Measurements from ENCODE around the gene ACO1. TPM values are rescaled to one million over a fixed set of nuclear protein-coding genes. Genes with fewer than 3 reads are reported as not detected.
"Not testable (repeated sequence)": the region's sequence is repeated elsewhere in the genome, so short reads cannot be mapped to it uniquely, and the experiment has no call there.

The ACO1 gene
- total RNA-seq, 4 donors from 2014 or later: 9.7 to 23.7 (median 15.5) TPM

DNA sequence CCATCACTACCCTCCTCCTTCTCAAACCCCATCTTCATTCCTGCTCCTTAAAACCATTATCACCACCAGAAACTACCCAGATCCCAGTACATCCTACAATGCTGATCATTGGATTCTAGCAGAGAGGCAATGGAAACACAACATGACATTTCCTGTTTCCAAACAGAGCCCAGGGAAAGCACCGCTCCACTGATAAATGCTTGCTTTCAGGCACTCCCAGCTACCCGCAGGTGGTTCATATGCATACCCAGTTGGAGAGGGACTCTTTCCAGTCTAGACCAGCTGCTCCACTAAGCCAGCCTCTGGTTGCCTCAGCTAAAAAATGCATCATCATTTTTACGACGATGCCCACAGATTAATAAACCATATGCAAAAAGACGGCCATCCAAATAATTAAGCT is 39.2 kb upstream of the ACO1 start:
- TF ChIP-seq POLR2A (IDR thresholded peaks at IDR 0.05): no peak
- TF ChIP-seq, protein P1, sequence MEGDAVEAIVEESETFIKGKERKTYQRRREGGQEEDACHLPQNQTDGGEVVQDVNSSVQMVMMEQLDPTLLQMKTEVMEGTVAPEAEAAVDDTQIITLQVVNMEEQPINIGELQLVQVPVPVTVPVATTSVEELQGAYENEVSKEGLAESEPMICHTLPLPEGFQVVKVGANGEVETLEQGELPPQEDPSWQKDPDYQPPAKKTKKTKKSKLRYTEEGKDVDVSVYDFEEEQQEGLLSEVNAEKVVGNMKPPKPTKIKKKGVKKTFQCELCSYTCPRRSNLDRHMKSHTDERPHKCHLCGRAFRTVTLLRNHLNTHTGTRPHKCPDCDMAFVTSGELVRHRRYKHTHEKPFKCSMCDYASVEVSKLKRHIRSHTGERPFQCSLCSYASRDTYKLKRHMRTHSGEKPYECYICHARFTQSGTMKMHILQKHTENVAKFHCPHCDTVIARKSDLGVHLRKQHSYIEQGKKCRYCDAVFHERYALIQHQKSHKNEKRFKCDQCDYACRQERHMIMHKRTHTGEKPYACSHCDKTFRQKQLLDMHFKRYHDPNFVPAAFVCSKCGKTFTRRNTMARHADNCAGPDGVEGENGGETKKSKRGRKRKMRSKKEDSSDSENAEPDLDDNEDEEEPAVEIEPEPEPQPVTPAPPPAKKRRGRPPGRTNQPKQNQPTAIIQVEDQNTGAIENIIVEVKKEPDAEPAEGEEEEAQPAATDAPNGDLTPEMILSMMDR (IDR thresholded peaks at IDR 0.05): no peak
- no peak overlapping the region for H3K4me3 ChIP-seq (ENCODE audit: low read depth, poor library complexity, severe bottlenecking)
- intact Hi-C loops (cut with DNase I; ENCODE audit: low total_unique reads): no loop called here
- no peak for DNase-seq (ENCODE audit: low spot score in 2 of 2)
- 54 to 67% methylated on average over 5 of the region's 5 CpGs for WGBS, 2 donors

DNA sequence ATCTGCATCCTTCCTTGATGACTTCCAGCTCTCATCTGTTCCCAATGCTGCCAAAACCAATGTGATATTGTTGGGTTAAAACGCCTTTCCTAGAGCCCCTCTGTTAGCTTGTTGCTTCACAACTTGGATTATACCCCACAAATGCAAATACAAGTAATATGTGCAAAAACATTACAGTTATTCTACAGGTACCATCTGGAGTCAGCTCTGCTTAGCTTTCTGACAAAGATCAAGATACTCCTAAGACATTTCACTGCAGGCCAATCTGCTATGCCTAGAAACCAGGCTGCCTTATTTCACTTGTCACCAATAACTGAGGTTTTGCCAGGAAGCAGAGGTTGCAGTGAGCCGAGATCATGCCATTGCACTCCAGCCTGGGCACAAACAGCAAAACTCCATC is 36.9 kb upstream of the ACO1 start:
- 79 to 80% methylated on average over 2 of the region's 2 CpGs for WGBS, 2 donors
- DNase-seq (ENCODE audit: low spot score in 2 of 2): no peak
- no peak for TF ChIP-seq POLR2A (IDR thresholded peaks at IDR 0.05)
- TF ChIP-seq, protein P1 (IDR thresholded peaks at IDR 0.05): no peak
- intact Hi-C loops (cut with DNase I; ENCODE audit: low total_unique reads): no loop called here
- no peak overlapping the region for H3K4me3 ChIP-seq (ENCODE audit: low read depth, poor library complexity, severe bottlenecking)

DNA sequence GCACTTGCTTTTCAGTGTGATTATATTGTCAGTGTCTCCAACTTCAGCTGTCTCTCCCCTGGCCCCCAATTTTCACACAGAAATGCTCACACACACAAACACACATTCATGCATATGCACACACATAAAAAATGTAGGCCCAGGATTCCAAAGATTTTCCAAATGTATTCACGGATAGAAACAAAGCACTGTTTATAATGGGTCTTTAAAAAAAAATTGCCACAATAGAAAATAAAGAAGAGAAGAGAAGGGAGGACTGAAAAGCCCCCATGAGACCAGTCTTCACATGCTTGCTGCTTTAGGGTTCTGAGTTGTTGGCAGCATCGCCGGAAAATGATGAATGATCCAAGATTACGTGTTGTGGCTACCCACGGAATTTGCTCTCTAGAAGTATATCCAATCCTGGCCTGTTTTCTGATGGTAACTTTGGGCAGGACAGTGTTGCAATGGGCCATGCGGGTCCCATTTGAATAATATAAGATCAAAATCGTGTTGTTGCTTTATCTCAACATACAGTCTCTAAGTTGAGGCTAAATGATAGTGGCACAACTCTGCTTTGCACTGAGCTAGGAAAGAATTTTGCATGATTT is 36.2 kb upstream of the ACO1 start:
- DNase-seq (ENCODE audit: low spot score in 2 of 2): no peak
- intact Hi-C loops (cut with DNase I; ENCODE audit: low total_unique reads): no loop called here
- WGBS, 2 donors: 46% methylated on average over 7 of the region's 7 CpGs
- H3K4me3 ChIP-seq (ENCODE audit: low read depth, poor library complexity, severe bottlenecking): no peak overlapping the region
- TF ChIP-seq POLR2A (IDR thresholded peaks at IDR 0.05): no peak
- TF ChIP-seq, protein P1 (IDR thresholded peaks at IDR 0.05): no peak

DNA sequence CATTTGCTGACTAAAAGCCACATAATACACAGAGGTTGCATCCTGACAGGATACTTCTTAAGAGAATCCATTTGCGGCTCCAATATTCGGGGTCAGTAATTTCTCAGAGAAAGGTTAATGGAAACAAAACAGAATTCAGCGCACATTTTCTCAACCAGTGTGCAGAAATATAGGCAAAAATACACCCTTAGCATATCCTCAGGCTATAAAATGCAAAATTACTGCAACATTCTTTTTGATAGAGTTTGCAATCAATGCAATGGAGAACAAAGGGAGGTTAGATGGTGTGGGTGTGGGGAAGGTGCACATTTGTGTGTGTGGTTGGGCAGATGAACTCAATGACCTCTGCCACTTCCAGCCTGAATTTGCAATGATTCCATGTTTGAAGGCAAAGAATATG is 35.4 kb upstream of the ACO1 start:
- intact Hi-C loops (cut with DNase I; ENCODE audit: low total_unique reads): no loop called here
- TF ChIP-seq, protein P1 (IDR thresholded peaks at IDR 0.05): no peak
- TF ChIP-seq POLR2A (IDR thresholded peaks at IDR 0.05): no peak
- WGBS, 2 donors: 87 to 88% methylated on average over 3 of the region's 3 CpGs
- no peak overlapping the region for H3K4me3 ChIP-seq (ENCODE audit: low read depth, poor library complexity, severe bottlenecking)
- DNase-seq (ENCODE audit: low spot score in 2 of 2): no peak

DNA sequence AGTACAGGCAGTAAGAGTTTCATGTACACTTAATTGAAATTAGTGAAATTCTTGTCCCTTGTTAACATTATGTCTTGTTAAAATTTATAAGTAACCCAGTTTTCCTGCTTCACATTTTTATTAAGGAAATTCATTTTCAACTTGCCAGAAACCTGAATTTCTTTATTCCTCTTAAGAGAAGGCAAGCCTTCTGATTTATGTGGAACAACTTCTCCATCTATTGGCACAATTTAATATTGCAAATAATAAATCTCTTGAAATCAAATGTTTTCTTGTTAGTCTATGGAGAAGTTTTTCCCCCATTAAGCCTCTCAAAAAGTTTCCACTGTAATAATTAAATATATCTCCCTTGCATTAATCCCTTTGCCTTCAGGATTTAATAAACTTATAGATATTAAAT is 33.8 kb upstream of the ACO1 start:
- DNase-seq (ENCODE audit: low spot score in 2 of 2): no peak
- intact Hi-C loops (cut with DNase I; ENCODE audit: low total_unique reads): no loop called here
- TF ChIP-seq, protein P1 (IDR thresholded peaks at IDR 0.05): no peak
- no peak for TF ChIP-seq POLR2A (IDR thresholded peaks at IDR 0.05)
- no peak overlapping the region for H3K4me3 ChIP-seq (ENCODE audit: low read depth, poor library complexity, severe bottlenecking)

DNA sequence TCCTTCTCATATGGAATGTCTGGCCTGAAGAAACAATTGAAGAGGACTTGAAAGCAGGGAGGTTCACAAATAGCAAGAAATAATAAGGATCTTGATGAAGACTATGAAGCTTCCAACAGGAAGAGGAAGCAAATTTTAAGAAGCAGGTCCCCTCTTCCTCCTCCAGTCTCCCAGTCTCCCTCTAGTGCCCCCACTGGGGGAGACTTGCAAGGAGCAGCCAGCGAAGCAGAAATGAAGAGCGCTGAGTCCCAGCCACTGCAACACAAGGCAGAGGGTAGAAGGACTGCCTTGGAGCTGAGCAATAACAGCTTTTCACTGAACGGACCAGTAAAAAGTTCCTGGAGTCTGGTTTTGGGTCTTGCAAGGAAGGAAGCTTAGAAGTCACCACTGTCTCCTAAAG is 32.6 kb upstream of the ACO1 start:
- DNase-seq (ENCODE audit: low spot score in 2 of 2): no peak
- 70 to 86% methylated on average over 3 of the region's 3 CpGs for WGBS, 2 donors
- intact Hi-C loops (cut with DNase I; ENCODE audit: low total_unique reads): no loop called here
- no peak overlapping the region for H3K4me3 ChIP-seq (ENCODE audit: low read depth, poor library complexity, severe bottlenecking)
- no peak for TF ChIP-seq POLR2A (IDR thresholded peaks at IDR 0.05)
- TF ChIP-seq, protein P1 (IDR thresholded peaks at IDR 0.05): no peak

DNA sequence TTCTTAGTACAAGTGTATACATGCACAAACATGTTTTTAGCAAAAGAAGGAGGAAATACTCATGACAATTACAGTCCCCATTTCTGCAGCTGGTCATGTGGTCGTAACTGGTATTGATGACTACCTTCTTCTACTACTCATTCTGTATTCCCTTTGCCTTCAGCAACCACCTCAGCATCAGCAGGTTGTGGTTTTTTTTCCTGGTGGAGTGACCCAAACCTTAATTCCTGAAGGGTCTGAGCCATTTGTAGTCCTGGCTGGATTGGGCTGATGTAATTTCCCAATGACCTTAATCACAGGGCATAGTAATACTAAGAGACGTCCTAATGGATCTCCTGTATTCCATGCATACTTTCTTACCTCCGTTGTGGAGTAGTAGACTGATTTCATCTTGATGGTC is 31.0 kb upstream of the ACO1 start:
- intact Hi-C loops (cut with DNase I; ENCODE audit: low total_unique reads); H3K4me3 ChIP-seq (ENCODE audit: low read depth, poor library complexity, severe bottlenecking): not testable (repeated sequence)
- WGBS, 2 donors: 75 to 76% methylated on average over 3 of the region's 3 CpGs

More for the DNA sequence above, 31.0 kb upstream of the ACO1 start:
- not testable (repeated sequence) for DNase-seq (ENCODE audit: low spot score in 2 of 2)
